GM18519 (cell line): ENCODE data around the gene AKT3.
A peak's percentile ranks its signal among the peaks of the same experiment; 100 is the strongest.
"Not testable (repeated sequence)": the region's sequence is repeated elsewhere in the genome, so short reads cannot be mapped to it uniquely, and the experiment has no call there.

Experiments used
- ATAC-seq: cut with Tn5 transposase; IDR thresholded peaks from one replicate; pipeline ENCODE4 v1.9.1; 2021; ENCODE audit warnings: mild to moderate bottlenecking, moderate library complexity; ENCODE audit not compliant: unreplicated experiment, low FRiP score

The AKT3 gene

DNA sequence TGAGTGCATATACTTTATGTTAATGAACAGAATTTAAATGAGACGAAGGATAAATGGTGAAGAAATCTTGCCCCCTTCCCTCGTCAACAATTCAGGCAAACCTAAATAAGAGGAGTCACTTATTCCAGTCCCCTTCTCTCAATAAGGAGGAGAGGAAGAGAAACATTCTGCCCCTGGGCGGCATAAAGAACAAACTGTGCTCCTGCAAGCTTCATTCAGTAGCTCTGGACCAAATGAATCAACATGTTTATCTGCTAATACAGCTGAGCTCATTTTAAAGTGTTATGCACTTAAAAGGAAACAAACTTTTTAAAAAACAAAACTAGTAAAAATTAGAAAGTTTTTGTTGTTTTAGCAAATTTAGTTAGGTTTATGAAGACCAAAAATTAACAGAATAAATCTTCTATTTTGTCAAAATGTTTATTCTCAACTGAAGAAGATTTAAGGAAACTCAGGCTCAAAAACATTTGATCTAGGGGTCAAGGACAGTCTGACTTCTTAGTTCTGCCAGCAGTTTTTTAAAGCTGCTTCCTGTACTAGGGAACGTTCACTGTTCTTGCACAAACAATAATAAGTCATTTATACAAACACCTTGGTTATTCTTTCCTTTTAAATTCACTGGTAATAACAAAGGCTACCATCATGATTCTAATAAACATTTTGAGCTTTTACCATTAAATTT, 58.3 kb downstream of the AKT3 start:
- ATAC-seq = no peak

DNA sequence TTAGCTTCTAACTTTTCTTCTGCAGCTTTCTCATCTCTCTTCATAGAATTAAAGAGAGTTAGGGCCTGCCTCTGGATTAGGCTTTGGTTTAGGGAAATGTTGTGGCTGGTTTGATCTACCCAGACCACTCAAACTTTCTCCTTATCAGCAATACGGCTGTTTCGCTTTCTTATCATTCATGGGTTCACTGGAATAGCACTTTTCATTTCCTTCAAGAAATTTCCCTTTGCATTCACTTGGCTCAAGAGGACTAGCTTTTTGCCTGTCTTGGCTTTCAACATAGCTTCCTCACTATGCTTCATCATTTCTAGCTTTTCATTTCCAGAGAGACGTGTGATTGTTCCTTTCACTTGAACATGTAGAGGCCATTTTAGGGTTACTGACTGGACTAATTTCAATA, 59.6 kb downstream of the AKT3 start:
- no peak for ATAC-seq

DNA sequence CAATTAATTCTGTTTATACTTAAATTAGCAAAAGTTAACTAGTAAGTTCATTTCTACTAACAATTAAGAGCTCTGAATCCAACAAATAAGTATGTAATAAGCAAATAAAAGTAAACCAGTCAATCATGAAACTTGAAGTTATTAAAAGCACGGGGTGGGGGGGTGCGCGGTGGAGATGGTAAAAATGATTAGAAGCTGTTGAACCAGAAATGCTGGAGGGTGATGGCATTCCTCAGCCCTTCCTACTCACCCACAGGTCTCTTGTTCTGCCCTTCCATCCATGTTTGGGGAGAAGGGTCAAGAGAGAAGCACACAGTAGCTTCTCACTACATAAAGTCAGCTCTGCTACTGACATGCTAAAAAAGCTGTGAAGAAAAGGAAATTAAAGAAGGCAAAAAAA, 63.5 kb downstream of the AKT3 start:
- ATAC-seq = no peak

- no peak for ATAC-seq
These were observed 65.5 kb downstream of the AKT3 start for GRCh38 chr1:243784506-243784905.

- no peak for ATAC-seq
These were observed 66.3 kb downstream of the AKT3 start for GRCh38 chr1:243783714-243784113.

- ATAC-seq = not testable (repeated sequence)
These were observed 77.5 kb downstream of the AKT3 start for GRCh38 chr1:243772361-243773050.

GRCh38 chr1:243770860-243771259, 79.2 kb downstream of the AKT3 start:
- ATAC-seq = no peak

DNA sequence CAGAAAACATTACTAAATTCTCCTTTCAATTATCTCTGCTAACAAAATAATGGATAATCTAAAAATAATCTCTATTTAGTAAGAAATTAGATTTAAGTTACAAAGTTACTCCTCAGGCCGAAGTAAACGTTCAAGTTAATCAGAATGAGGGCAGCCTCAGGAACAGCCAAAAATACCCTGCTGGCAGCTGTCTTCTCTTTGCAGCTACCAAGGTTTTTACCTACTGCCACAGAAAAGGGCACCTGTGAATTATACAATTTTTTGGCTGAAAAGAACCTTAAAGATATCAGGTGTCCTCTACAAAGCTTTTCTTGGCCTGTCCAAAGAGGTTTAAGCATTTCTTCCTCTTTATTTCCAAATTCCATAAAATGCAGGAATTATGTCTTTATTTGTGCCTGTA, 84.4 kb downstream of the AKT3 start:
- no peak for ATAC-seq

DNA sequence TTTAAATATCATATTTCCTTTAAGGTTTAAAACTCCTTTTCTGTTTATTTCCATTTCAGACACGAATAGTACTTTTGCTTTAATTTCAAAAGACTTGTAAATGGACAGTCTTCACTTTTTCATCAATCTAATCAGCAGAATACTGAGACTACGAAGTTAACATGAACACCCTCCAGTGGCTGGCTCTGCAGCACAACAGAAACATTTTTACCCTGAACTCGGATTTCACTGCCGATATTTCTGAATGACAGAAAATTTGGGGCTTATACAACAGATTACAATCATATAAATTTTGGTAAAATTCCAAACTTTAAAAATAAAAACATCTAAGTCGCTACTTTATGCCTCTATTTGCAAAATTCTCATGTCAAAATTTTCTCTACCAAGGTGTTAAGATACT, 86.2 kb downstream of the AKT3 start:
- no peak for ATAC-seq

DNA sequence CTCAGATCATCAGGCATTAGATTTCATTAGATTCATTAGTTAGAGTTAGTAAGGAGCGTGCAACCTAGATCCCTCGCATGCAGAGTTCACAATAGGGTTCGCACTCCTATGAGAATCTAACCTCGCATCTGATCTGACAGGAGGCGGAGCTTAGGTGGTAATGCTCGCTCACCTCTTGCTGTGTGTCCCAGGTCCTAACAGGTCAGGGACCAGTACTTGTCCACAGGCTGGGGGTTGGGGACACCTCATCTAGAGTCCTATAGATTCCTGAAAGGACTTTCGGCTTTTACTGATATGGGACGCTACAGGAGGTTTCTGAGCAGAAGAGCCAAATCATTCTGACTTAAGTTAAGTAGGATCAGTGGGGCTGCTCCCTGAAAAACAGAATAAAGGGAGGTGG, 91.4 kb downstream of the AKT3 start:
- no peak for ATAC-seq

GRCh38 chr1:243756529-243756928, 93.5 kb downstream of the AKT3 start:
- no peak for ATAC-seq

DNA sequence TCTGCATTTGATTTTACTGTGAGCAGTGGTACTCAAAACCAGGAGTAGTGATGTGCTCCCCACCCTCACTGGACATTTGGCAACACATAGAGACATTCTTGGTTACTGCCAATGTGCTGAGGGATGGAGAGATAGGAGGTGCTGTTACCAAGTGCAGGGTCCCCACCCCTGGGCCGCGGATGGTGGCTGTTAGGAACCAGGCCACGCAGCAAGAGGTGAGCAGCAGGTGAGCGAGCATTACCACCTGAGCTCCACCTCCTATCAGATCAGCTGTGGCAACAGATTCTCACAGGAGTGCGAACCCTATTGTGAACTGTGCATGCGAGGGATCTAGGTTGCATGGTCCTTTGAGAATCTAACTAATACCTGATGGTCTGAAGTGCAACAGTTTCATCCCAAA, 95.7 kb downstream of the AKT3 start:
- ATAC-seq = no peak

DNA sequence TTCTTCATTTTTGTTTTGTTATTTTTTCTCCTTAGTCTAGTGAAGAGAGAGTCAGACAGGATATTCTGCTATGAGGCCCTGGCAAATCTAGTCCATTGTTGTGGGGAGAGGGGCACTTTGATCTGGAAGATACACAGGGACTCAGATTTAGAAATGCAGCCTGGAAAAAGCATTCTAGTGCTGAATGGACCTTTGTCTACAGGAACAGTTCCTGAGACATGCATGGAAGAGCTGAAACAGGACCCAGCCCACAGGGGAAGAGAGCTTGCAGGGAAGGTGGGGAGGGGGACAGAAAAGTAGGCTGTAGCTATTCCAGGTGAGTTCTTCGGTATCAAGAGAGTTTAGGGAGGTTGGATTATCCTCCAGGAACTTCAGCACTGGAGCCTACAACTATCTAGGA, 98.5 kb downstream of the AKT3 start:
- no peak for ATAC-seq

- ATAC-seq = peak; percentile 96
These were observed 101.2 kb downstream of the AKT3 start for GRCh38 chr1:243748706-243749283.

GRCh38 chr1:243748227-243748626, 101.8 kb downstream of the AKT3 start:
- ATAC-seq = no peak

DNA sequence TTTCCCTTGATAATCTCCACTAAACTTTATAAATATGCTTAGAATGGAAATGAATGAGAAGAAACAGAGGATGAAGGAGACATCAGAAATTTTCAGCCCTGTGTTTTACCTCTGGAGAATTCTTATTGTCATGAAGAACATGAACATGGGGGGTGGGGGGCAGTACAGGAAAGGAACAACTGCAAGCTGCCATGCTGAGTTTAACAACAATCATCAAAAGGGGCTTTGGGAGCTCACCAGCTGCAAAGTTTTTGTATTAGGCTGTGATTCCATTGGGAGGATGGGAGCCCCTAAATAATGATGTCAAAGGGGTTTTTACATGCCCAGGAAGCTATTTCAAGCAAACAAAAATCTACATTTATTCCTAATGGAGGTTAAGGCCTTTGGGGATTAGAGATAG, 103.3 kb downstream of the AKT3 start:
- no peak for ATAC-seq

DNA sequence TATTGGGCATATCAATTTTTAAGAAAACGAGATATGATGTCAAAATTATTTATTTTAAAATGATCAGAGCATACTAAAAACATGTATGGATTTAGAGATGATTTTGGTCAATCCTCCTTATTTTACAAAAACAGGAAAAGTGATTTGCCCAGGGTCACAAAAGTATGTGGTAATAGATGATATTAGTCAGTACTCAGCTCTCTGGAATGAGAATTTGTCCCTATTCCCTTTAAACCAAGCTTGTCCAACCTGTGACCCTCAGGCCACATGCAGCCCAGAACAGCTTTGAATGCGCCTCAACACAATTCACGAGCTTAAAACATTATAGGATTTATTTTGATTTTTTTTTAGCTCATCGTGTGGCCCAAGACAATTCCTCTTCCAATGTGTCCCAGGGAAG, 104.7 kb downstream of the AKT3 start:
- no peak for ATAC-seq

DNA sequence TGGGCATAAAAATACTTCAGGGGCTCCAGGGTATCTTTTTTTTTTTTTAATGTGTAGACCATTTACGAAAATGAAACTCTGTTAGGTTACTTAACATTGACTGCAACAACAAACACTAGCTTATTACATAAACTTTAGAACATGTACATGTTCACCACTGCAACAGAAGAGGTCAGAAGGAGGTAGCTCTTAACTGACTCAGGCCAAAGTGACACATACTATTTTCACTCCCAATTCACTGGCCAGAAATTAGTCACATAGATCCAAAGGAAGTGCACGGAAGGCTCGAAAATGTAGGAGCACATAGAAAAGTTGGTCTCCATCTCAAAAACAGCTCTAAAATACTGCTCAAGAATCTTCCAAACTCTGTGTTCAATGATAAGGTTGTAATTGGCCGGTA, 107.2 kb downstream of the AKT3 start:
- ATAC-seq = no peak

GRCh38 chr1:243740255-243740999, 109.6 kb downstream of the AKT3 start:
- no peak for ATAC-seq

DNA sequence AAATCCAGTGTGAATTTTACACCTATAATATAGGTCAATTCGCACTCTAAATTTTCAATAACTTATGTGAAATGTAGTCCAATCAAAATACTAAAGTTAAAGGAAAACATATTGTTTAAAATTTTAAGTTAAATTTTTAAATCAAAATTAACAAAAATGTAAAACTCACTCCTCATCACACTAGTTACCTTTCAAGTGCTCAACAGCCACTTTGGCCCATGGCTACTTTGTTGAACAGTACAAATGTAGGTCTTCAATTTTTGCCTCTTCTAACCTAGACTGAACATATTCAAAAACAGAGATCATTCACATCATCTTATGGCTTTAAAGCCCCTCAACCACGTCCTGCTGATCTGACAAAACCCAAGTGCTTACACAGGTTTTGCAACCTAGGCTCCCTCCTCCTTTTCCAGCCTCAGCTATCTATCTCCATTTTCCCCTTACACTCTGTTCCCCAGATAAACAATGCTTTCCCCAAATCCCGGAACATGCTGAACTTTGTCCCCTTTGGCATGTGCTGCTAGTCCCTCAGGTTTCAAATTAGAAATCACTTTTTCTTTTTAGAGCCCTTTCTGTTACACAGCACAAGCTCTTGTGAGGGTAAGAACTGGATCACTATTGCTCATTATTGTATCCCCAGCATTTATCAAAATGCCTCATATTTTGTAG, 110.6 kb downstream of the AKT3 start:
- ATAC-seq = no peak

GRCh38 chr1:243738020-243738419, 112.0 kb downstream of the AKT3 start:
- no peak for ATAC-seq
